ENCODE measurements around the gene PCP4L1.
"Not testable (repeated sequence)": the region's sequence is repeated elsewhere in the genome, so short reads cannot be mapped to it uniquely, and the experiment has no call there.

PCP4L1 gene

DNA sequence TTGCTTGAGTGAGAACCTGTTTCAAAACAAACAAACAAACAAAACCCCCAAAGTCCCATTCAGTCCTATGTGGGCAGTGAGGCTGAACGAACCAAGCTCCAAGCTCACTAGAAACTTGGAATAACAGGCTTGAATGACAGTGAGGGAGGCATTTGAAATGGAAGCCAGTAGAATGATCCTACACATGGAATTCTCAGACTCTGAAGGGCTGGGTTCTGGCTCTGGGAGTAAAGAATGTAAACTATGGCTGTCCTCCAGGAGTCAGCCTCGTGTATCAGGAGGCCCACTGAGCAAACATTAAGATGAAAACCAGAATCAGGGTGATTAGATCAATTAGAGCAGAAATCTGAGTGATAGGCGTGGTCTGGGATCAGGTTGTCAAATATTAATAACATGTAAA, 14.9 kb downstream of the PCP4L1 start:
- DNase-seq: no peak

DNA sequence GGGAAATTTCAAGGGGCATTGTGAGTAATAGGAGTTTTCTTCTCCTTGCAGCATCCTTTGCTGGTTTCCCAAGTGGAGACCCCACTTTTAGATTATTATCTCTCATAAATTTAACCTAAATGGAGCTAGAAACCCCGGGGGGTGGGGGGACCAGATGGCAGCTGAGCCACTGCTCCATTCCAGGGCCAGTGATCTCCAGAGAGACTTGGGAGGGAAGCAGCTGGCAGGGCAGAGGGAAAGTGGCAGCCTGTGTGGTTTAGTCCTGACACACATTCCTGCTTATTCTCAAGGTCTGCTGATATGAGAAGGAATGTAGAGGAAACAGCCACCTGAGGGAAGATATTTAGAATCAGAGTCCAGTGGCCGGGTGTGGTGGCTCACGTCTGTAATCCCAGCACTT, 16.3 kb downstream of the PCP4L1 start:
- no peak for DNase-seq

DNA sequence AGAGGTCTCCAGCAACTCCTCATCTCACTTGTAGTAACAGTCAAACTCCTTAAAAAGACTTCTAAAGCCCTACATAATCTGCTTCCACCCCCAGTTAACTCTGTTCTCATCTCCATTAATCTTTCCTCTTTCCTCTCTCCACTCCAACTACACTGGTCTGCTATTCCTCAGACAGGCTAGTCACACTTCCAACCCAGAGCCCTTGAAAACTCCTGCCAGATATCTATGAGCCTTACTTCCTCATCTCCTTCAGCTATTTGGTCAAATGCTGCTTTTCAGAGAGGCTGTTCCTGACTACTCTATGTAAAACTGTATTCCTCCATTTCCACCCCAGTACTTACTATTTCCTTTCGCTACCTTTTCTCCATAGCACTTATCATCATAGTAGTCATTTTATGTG, 24.4 kb downstream of the PCP4L1 start:
- DNase-seq: no peak

DNA sequence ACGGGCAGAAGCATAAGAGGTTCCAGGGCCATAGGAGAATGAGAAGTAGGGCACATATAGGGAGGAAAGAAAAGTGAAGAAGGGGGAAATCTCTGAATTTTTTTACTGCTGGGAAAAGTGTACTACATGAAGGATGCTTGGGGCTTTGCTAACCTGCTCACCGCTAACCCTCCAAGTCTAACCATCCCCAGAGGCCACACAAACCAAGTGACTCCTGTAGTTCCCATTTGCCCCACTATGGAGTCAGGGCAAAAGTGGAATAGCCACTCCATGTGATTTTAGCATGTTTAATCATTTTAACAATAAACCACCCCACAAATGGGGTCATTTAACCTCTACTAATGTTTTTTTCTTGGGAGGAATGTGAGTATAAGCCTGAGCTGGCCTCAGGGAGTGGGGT, 26.6 kb downstream of the PCP4L1 start:
- DNase-seq: no peak

DNA sequence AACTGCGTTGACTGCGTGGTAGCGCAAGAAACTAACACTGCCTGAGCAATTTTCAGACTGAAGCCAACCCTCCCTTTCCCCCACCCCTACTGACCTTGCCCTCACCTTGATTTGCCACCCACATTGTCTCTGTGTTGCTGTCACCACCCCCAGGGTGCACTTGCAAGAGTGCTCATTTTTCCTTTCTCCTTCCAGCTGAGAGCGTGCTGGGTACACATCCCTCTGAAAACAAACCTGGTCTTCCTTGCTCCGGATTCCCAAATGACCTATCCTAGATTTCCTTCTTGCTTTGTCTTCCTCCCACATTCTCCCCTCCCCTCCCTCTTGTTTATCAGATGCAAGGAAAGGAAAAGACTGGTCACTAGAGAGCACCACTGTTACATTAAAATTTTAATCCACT, 27.0 kb downstream of the PCP4L1 start:
- no peak for DNase-seq

DNA sequence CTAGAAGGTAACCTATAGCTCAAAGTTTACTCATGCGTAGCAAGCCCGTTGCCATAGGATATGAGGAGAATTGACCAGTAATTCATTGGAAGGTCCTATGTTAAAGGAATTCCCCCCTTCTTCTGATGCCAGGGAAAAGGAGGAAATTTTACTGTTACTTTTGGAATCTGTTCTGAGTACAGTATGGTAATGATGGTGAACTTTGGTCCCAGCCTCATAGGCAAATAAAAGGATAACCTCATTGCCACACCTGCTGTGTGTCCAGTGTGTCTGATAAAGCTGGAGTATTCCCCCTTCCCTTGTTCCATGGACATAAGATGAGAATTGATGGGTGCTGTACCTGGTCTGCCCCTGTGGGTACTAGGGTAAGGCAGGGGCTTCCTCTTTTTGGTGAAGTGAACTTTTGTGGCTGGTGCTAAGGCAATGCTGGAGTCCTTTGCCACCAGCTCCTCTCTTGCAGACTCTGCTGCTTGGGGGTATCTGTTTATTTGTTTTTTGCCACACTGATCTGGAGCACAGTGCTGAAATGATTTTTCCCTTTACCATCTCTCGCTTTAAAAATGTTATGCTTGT, 29.0 kb downstream of the PCP4L1 start:
- no peak for DNase-seq

DNA sequence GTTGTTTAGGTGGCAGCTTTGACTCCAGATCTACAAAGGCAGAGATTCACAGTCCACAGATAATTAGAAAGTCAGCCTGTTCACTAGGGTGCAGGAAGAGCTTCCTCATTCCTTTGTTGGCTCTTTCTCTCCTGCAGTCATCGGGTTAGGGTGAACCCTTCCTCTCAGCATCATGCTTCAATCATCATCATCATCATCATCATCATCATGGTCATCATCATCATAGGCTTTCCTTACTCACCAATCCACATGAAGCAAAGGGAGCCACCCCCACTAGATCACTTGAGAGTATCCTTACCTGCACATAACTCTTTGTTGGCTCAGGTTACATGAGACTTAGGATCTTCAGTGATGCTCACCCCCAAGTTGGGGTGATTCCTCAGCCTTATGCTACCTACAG, 32.2 kb downstream of the PCP4L1 start:
- no peak for DNase-seq

DNA sequence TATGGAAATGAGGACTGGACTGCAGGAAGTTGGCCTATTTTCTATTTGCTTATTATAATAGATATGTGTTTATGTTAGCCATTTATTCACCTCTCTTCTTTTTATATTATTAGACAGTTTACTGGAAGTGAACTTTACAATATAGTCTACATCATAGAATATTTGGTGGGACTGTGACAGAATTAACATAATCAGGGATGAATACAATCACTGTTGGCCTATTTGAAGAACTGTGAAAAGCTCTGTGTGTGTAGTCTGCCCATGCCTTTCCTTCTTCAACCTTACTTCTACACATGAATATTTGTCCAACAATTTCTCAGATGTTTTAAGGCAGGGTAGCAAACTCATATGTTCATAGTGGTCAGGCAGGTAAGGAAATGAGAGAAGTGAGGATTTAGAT, 38.9 kb downstream of the PCP4L1 start:
- DNase-seq: no peak

DNA sequence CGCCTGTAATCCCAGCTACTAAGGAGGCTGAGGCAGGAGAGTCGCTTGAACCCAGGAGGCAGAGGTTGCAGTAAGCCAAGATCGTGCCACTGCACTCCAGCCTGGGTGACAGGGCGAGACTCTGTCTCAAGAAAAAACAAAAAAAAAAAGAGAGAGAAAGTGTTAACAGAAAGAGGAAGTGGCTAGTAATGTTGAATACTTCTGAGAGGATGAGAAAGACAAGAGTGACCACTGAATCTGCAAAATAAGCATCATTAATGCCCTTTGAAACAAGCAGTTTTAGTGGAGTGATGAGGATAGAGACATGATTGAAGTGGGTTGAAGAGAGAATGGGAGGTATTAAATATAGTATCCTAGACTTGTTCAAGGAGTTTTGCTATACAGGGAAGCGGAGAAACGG, 39.6 kb downstream of the PCP4L1 start:
- no peak for DNase-seq

DNA sequence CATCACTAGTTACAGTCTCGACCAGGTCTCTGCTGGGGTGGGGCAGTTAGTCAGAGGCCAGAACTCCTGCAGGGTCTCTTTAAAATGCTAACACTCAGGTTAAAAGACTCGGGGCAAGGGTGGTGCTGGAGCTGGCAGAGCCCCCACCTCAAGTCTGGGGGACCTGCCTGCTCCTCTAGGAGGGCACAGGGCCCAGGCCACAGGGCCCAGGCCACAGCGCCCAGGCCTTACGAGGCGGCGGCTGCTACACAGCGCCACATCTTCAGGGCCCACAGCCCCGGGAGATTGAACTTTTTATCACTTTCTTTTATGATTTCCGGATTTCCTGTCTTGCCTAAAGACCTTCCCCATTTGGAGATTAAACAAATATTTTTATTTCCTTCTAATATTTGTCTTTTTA, 40.8 kb downstream of the PCP4L1 start:
- no peak for DNase-seq

DNA sequence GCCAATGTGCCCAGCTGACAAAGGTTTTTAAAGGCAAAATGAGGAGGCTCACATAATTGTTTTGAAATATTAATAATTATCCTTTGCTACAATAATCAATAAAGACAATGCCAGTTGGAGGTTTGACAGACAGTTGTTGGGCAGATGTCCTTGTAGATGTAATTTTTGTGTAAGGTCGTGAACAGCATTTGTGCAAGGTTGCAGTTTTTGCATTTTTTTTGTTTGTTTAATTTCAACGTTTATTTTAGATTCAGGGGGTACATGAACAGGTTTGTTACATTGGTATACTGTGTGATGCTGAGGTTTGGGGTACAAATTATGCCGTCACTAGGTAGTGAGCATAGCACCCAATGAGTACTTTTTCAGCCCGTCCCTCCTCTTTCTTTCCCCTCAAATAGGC, 41.9 kb downstream of the PCP4L1 start:
- DNase-seq: no peak

DNA sequence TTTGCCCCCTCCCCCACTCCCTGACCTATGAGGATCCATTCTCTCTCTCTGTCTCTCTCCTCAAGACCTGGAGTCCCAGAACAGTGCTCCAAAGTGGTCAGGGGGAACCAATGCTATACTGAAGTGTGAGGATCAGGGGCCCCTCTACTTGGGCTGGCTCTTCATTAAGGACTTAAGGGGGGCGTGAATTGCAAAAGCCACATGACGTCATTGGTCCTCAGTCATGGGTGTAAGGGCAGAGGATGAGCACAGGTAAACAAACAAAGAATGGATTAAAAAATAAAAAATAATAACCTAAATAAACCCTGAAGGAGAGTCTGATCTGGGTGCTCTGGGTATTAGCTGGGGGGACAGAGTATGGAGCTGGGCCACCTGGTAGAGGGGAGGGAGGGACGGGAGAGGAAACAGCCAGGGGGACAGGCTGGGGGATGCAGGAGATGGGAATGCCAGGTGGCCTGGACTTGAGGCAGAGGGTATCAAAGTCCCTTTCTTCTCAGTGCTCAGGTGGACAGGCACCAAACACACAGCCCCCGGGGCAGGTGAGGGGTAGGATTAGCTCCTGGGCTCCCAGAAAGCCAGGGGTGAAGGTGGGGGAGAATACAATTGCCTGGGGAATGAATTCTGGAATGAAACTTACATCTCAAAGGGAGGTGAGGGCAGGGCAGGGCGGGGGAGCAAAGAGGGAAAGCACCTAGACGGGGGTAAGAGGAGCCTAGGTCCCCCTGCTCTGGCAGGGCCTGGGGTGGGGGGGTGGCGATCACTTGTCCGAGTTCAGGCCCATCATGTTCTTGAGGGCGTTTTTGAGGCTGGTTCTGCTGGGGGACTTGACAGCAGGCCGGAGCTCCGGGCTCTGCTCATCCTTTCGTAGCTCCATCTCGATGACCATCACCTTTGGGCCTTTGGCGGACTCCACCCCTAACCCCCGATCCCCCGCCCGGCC, 46.7 kb downstream of the PCP4L1 start:
- DNase-seq: no peak

DNA sequence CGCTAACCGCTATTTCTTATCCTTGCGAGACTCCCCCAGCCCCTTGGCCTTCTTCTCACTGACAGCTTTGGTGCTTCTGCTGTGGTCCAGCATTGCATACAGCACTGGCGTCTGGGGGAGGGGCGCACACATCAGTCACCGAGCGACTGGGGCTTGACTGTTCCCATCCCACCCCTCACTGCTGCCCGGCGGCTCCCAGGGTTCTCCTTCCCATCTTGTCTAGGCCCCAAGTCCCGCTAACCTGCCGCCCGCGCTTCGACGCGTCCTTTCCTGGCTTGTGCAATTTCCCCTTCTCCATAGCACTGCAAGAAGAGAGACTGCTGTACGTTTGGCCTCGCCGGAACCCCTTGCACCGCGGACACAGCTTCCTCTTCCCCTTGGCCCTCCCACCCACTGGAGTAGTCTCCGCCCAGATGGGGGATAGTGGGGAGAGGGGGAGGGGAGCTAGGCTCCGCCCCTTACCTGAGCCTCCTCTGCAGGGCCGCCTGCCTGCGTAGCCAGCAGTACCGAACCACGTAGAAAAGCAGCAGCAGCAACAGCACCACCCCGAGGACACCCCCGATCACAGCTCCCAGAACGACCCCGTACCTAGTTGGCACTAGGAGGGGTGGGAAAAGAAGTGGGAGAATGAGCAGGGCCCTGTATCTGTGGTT, 47.4 kb downstream of the PCP4L1 start:
- no peak for DNase-seq

DNA sequence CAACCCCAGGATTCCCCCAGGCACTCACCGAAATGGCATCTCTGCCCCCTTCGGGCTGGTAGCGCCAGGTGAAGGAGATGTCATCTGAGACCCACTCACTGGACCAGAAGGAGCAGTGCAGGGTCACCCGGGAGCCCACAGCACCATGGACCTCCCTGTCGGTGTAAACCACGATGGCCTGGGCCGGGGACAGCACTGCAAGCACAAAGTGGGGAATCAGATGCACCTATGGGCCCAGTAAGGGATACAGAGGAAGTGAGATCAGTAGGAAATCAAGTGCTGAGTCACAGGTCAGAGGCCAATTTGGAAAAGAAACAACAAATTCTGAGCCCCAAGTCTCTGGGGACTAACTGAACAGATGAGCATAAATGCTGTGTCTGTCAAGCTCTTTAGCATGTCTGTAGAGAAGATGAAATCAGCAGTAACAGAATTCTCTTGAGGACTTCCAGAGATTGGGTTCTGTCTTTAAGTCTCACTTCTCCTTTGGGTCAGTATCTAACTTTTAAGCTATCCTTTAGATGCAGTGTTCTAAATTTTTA, 48.8 kb downstream of the PCP4L1 start:
- no peak for DNase-seq

DNA sequence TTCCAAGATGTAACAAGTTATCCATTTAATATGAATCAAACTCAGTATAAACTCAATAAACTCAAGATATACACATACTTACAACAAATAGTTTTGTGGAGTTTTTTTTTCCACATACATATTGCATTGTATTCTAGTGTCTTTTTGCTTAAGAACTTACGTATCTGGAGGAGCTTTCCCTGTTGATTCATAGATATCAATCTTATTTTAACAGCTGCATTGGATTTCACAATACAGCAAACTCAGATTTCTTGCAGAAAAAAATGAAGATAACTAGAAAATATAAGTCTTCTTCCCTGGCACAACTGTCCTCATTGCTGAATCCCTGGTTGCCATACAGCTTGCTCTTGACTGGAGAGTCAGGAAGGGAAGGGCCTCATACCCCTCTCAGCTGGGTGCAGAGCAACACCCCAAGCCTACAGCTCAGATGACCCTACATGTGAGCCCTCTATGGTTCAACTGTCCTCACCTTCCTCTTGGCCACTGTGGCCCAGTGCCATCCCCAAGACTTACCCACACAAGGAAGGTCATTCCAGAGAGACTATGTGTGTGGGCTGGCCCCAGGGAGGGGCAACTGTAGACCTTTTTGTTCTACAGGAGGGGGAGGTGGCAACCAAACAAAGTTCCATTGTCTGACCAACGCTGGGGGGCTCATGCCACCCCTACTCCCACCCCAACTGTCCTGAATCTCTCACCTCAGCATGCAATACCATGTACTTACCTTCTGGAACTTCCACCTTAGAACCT, 49.5 kb downstream of the PCP4L1 start:
- DNase-seq: no peak

DNA sequence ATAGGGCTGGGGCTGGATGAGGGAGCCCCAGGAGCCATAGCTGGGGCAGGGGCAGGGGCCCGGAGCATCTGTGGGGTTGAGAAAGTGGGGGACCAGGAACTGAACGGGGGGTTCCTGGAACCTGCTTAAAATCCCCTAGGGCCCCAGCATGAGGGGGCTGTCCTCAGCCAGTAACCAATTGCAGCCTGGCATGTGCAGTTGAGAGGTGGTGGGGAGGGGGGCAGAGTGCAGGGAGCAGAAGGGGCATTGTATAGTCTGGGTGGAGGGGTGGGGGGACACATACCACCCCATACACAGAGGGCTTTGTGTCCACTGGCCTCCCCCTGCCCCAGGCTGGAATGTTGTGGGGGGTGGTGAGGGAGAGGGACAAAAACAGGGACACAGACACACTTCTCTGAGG, 51.3 kb downstream of the PCP4L1 start, which contains the start of gene MPZ:
TSS of gene MPZ (minus strand) at position 101 of the 400 bp plus-strand sequence. CDS start at position 38, 63 bp downstream.
- DNase-seq: no peak

DNA sequence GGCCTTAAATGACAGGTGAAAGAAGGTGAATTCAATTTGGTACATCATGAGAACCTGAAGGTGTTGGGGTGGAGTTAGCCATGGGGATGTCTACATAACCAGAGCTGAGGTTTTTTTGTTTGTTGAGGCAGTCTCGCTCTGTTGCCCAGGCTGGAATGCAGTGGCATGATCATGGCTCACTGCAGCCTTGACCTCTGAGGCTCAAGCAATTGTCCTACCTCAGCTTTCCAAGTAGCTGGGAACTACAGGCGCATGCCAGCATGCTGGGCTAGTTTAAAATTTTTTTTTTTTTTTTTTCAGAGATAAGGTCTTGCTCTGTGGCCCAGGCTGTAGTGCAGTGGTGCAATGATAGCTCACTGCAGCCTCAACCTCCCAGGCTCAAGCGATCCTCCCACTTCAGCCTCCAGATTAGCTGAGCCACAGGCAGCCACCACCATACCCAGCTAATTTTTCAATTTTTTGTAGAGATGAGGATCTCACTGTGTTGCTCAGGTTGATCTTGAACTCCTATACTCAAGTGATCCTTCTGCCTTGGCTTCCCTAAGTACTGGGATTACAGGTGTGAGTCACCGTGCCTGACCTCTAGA, 53.1 kb downstream of the PCP4L1 start:
- no peak for DNase-seq

DNA sequence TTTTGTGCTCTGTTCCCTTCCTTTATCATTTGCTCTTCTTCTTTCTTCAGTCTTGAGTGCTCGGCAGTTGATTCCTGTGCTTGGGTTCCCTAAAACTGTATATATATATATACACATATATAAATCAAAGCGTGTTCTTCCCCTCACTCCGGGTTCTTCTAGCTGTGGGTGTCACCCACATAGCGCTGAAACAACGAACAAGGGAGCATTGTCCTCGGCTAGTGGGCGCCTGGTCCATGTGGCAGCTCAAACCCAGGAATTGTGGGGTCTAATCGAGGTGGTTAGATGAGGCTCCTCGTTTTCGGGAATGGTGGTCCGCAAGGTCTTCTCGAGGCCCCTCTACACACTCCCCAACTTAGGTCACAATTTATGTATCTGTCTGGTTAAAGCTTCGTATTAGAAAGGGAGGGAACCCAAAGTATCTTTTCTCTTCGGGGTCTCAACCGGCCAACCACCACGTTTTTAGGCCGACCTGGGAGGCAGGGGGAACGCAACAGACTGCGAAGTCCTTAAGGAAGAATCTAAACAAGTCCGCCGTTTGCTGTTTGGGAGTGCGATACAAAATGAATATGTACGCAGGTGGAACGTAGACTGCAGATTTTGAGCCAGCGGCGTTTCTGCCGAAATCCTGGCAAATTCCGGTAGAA, 55.1 kb downstream of the PCP4L1 start:
- DNase-seq: no peak

DNA sequence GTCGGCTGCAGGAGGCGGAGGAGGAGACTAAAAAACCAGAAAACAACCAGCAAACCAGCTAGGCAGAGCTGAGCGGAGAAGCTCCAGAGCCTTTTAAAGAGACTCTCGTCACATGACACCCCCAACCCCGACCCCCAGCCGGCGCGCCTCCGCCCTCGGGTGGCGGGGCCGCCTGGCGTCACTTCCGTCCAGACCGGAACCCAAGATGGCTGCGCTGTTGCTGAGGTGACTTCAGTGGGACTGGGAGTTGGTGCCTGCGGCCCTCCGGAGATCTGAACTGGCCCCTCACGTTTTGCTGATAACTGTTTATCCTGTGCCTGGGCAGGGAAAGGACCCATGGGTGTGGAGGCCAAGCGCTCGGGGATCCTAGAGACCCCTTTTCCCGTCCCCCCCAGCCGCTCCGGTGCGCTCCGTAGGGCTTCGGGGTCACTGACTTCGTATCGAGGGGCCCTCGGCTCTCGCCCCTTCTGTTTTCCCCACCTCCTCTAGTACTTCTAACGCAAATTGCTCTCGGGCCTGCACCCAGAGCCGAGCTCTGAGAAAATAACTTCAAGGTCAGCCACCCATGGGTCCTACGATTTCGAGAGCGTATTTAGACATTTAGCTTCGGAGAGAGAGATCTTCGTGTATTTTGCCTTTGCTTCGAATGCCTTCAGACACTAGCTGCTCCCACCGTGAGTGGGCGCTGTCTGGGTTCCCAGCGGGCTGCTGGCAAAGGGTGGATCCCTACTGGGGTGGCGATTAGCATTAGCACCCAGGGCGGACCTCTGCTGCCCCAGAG, 55.8 kb downstream of the PCP4L1 start, which contains the start of gene SDHC:
TSS of gene SDHC (plus strand) at position 181 of the 781 bp plus-strand sequence. CDS start at position 206, 25 bp downstream.
- peak; percentile 80 for DNase-seq

DNA sequence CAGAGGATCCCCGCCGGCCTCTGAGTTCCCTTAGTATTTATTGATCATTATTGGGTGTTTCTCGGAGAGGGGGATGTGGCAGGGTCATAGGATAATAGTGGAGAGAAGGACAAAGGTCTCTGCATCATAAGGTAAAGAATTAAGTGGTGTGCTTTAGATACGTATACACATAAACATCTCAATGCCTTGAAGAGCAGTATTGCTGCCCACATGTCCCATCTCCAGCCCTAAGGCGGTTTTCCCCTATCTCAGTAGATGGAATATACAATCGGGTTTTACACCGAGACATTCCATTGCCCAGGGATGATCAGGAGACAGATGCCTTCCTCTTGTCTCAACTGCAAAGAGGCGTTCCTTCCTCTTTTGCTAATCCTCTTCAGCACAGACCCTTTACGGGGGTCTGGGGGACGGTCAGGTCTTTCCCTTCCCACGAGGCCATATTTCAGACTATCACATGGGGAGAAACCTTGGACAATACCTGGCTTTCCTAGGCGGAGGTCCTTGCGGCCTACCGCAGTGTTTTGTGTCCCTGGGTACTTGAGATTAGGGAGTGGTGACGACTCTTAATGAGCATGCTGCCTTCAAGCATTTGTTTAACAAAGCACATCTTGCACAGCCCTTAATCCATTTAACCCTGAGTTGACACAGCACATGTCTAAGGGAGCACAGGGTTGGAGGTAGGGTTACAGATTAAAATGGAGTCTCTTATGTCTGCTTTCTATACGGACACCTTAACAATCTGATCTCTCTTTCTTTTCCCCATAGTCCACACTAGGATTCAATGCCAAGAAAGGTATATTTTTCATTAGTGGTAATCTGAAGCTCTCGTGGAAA, 57.5 kb downstream of the PCP4L1 start:
- DNase-seq: not testable (repeated sequence)

All from NCI-H1048 (cell line).